Measurements from ENCODE around the gene PNCK. TPM values are rescaled to one million over a fixed set of nuclear protein-coding genes. Genes with fewer than 3 reads are reported as not detected.

Gene PNCK
- total RNA-seq, 1 experiment from 2014 or later, result 0.84 TPM

DNA sequence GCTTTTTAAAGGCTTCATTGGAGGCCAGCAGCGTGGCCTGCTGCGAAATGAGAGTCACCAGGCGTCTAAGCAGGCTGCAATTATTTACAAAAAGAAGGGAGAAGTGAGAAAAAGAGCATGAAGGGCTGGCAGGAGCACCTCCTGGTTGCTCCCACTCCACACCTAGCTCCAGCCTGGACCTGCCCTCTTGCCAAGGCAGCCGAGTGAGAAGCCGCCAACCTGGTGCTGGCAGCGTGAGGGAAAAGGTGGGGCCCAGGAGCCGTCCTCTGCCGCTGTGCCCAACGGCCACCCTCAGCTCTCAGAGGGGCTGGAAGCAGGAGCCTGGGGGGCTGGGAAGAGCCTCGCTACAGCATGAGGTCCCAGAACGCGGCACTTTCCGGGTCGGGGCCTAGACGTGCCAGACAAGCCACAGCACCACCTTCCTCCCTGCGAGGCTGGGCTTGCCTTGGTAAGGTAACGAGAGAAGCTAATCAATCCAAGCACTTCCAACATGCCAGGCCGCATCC lies 30.5 kb upstream of the PNCK start:
- H3K4me1 ChIP-seq (ENCODE audit: control insufficient read depth in 1 of 2, insufficient read depth in 2 of 2, low read length in 2 of 2), result peaks cover 0 to 6% of the 10 kb centered on the region in 2 experiments; a peak in 1 of 4 replicates
- no peaks in the 10 kb centered on the region for H3K27me3 ChIP-seq (ENCODE audit: insufficient read depth, low read length)
- no peaks in the 10 kb centered on the region for H3K9me3 ChIP-seq (ENCODE audit: control insufficient read depth in 1 of 2, insufficient read depth in 1 of 2, low read depth in 1 of 2, low read length in 2 of 2)
- BruUV-seq (replicated peaks), result no TSS peak
- H3K9me2 ChIP-seq (ENCODE audit: insufficient read depth), result no peaks in the 10 kb centered on the region
- H3K79me2 ChIP-seq (ENCODE audit: insufficient read depth, low read length), result peaks cover 13% of the 10 kb centered on the region; the same call in 1 of the 2 replicates
- no peak for TF ChIP-seq FOSL1 (IDR thresholded peaks at IDR 0.05; ENCODE audit: low read depth)
- intact Hi-C loops (cut with micrococcal nuclease), result no loop called here
- ChIA-PET CTCF (no interaction called here), RAD21 (ENCODE audit: low non-redundant PET in 1 of 2, low total read pairs in 2 of 2, uncharacterized antibody in 2 of 2, unreplicated experiment in 2 of 2) (no interaction called here), POLR2A (no interaction called here)
- H3K4me3 ChIP-seq (replicated peaks in 1 of 2; ENCODE audit: low read depth in 1 of 2, low read length in 2 of 2), result no peak overlapping the region
- no peaks in the 10 kb centered on the region for H4K20me1 ChIP-seq (ENCODE audit: insufficient read depth)
- H3K27ac ChIP-seq (ENCODE audit: low read depth, low read length), result no peak overlapping the region
- no peak overlapping the region for H2AFZ ChIP-seq (ENCODE audit: low read depth, low read length, poor library complexity, severe bottlenecking)
- H3K4me2 ChIP-seq (ENCODE audit: low read length), result no peak overlapping the region
- no peak overlapping the region for H3K9ac ChIP-seq (ENCODE audit: low read length)
- no peak for ATAC-seq
- no peak for DNase-seq (ENCODE audit: low read depth, low spot score)
- H3K36me3 ChIP-seq (ENCODE audit: control insufficient read depth in 1 of 2, insufficient read depth in 2 of 2, low read length in 2 of 2), result no peaks in the 10 kb centered on the region; a peak in 1 of 4 replicates

DNA sequence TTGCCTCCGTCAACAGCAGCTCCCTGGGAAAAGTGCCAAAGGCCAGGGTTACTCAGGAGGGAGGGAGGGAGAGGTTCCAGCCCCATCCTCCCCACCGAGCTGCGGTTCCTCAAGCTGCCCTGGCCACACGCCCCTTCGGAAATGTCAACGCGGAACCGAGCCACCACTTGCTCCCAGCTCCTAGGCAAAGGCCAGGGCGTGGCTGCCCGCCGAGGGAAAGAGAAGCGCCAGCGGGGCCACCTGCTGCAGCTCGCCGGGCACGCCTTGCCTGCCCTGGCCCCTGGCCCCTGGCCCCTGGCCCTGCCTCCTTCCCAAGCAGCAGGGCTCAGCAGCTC lies 29.4 kb upstream of the PNCK start:
- Histone ChIP-seq H3K36me3 (ENCODE audit: control insufficient read depth in 1 of 2, insufficient read depth in 2 of 2, low read length in 2 of 2) (no peaks in the 10 kb centered on the region; a peak in 1 of 4 replicates), H3K9me3 (ENCODE audit: control insufficient read depth in 1 of 2, insufficient read depth in 1 of 2, low read depth in 1 of 2, low read length in 2 of 2) (no peaks in the 10 kb centered on the region), H3K9ac (ENCODE audit: low read length) (no peak overlapping the region), H3K27ac (ENCODE audit: low read depth, low read length) (no peak overlapping the region), H3K9me2 (ENCODE audit: insufficient read depth) (no peaks in the 10 kb centered on the region), H4K20me1 (ENCODE audit: insufficient read depth) (no peaks in the 10 kb centered on the region), H3K4me3 (replicated peaks in 1 of 2; ENCODE audit: low read depth in 1 of 2, low read length in 2 of 2) (no peak overlapping the region), H3K27me3 (ENCODE audit: insufficient read depth, low read length) (no peaks in the 10 kb centered on the region), H3K79me2 (ENCODE audit: insufficient read depth, low read length) (peaks cover 11% of the 10 kb centered on the region; the same call in 1 of the 2 replicates), H3K4me2 (ENCODE audit: low read length) (no peak overlapping the region), H2AFZ (ENCODE audit: low read depth, low read length, poor library complexity, severe bottlenecking) (no peak overlapping the region), H3K4me1 (ENCODE audit: control insufficient read depth in 1 of 2, insufficient read depth in 2 of 2, low read length in 2 of 2) (no peaks in the 10 kb centered on the region)
- POLR2A ChIA-PET, result no interaction called here
- BruUV-seq (replicated peaks), result no TSS peak
- RAD21 ChIA-PET (ENCODE audit: low non-redundant PET in 1 of 2, low total read pairs in 2 of 2, uncharacterized antibody in 2 of 2, unreplicated experiment in 2 of 2), result no interaction called here
- CTCF ChIA-PET, result no interaction called here
- ATAC-seq (no peak), DNase-seq (ENCODE audit: low read depth, low spot score) (no peak)
- no peak for TF ChIP-seq EZH2 (IDR thresholded peaks at IDR 0.05)
- TF ChIP-seq, protein P1, sequence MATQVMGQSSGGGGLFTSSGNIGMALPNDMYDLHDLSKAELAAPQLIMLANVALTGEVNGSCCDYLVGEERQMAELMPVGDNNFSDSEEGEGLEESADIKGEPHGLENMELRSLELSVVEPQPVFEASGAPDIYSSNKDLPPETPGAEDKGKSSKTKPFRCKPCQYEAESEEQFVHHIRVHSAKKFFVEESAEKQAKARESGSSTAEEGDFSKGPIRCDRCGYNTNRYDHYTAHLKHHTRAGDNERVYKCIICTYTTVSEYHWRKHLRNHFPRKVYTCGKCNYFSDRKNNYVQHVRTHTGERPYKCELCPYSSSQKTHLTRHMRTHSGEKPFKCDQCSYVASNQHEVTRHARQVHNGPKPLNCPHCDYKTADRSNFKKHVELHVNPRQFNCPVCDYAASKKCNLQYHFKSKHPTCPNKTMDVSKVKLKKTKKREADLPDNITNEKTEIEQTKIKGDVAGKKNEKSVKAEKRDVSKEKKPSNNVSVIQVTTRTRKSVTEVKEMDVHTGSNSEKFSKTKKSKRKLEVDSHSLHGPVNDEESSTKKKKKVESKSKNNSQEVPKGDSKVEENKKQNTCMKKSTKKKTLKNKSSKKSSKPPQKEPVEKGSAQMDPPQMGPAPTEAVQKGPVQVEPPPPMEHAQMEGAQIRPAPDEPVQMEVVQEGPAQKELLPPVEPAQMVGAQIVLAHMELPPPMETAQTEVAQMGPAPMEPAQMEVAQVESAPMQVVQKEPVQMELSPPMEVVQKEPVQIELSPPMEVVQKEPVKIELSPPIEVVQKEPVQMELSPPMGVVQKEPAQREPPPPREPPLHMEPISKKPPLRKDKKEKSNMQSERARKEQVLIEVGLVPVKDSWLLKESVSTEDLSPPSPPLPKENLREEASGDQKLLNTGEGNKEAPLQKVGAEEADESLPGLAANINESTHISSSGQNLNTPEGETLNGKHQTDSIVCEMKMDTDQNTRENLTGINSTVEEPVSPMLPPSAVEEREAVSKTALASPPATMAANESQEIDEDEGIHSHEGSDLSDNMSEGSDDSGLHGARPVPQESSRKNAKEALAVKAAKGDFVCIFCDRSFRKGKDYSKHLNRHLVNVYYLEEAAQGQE (IDR thresholded peaks at IDR 0.05; ENCODE audit: low read depth), result no peak
- no peak for TF ChIP-seq RAD21 (IDR thresholded peaks at IDR 0.05; ENCODE audit: low read depth)
- intact Hi-C loops (cut with micrococcal nuclease), result no loop called here
